Glomerular visceral epithelial cell (primary cell): Measurements from ENCODE around the gene GABRA4.

Source experiments
- DNase-seq: peaks from one replicate; pipeline ENCODE4 v3.0.0-alpha.2; 2016; ENCODE audit errors: extremely low spot score

The GABRA4 gene

GRCh38 chr4:46979283-46979682, 14.1 kb downstream of the GABRA4 start:
- DNase-seq = no peak

GRCh38 chr4:46977245-46977644, 16.1 kb downstream of the GABRA4 start:
- DNase-seq = no peak

GRCh38 chr4:46975812-46976553, 17.4 kb downstream of the GABRA4 start:
- DNase-seq = no peak

GRCh38 chr4:46974891-46975543, 18.4 kb downstream of the GABRA4 start:
- no peak for DNase-seq

GRCh38 chr4:46968847-46969246, 24.5 kb downstream of the GABRA4 start:
- DNase-seq = no peak

- no peak for DNase-seq
These were observed 25.8 kb downstream of the GABRA4 start for GRCh38 chr4:46967631-46968030.

- no peak for DNase-seq
These were observed 34.5 kb downstream of the GABRA4 start for GRCh38 chr4:46958742-46959488.

GRCh38 chr4:46956451-46956850, 36.9 kb downstream of the GABRA4 start:
- no peak for DNase-seq

- DNase-seq = no peak
These were observed 37.8 kb downstream of the GABRA4 start for GRCh38 chr4:46955601-46956000.

GRCh38 chr4:46954643-46955042, 38.7 kb downstream of the GABRA4 start:
- DNase-seq = no peak

- DNase-seq = no peak
These were observed 39.8 kb downstream of the GABRA4 start for GRCh38 chr4:46953564-46953963.

GRCh38 chr4:46952451-46952850, 40.9 kb downstream of the GABRA4 start:
- DNase-seq = no peak

GRCh38 chr4:46950826-46951225, 42.6 kb downstream of the GABRA4 start:
- DNase-seq = no peak

- DNase-seq = no peak
These were observed 43.6 kb downstream of the GABRA4 start for GRCh38 chr4:46949822-46950221.

- DNase-seq = no peak
These were observed 45.8 kb downstream of the GABRA4 start for GRCh38 chr4:46947541-46947940.

GRCh38 chr4:46946919-46947536, 46.4 kb downstream of the GABRA4 start:
- DNase-seq = no peak

- no peak for DNase-seq
These were observed 48.3 kb downstream of the GABRA4 start for GRCh38 chr4:46945062-46945461.

- no peak for DNase-seq
These were observed 49.0 kb downstream of the GABRA4 start for GRCh38 chr4:46944345-46944744.

- DNase-seq = peak; percentile 5
These were observed 55.9 kb downstream of the GABRA4 start for GRCh38 chr4:46937493-46937892.

- no peak for DNase-seq
These were observed 58.7 kb downstream of the GABRA4 start for GRCh38 chr4:46934726-46935125.

GRCh38 chr4:46933686-46934085, 59.7 kb downstream of the GABRA4 start:
- DNase-seq = no peak

GRCh38 chr4:46931981-46932380, 61.4 kb downstream of the GABRA4 start:
- DNase-seq = peak; percentile 15
